Neural crest cell (in vitro differentiated cells): ENCODE data around the gene MYH6. TPM values are rescaled to one million over a fixed set of nuclear protein-coding genes. Genes with fewer than 3 reads are reported as not detected.

Experiments
- DNase-seq: peaks from one replicate; pipeline ENCODE4 v3.0.0; 2021; ENCODE audit warnings: low read depth, mixed read lengths, low spot score
- H3K27ac Mint-ChIP-seq: one replicate; pipeline ENCODE4 v1.8.0; 2021; ENCODE audit warnings: mild to moderate bottlenecking, mixed read lengths; ENCODE audit not compliant: unreplicated experiment
- H3K27me3 Mint-ChIP-seq: 2 replicates; pipeline ENCODE4 v1.8.0; 2021; ENCODE audit warnings: low read depth, mild to moderate bottlenecking, mixed read lengths
- H3K36me3 Mint-ChIP-seq: 2 replicates; pipeline ENCODE4 v1.8.0; 2021; ENCODE audit warnings: low read depth, mild to moderate bottlenecking, mixed read lengths
- H3K4me1 Mint-ChIP-seq: 2 replicates; pipeline ENCODE4 v1.8.0; 2021; ENCODE audit warnings: mixed read lengths
- H3K4me3 Mint-ChIP-seq: one replicate; pipeline ENCODE4 v1.8.0; 2021; ENCODE audit warnings: mild to moderate bottlenecking, mixed read lengths
- H3K9me3 Mint-ChIP-seq: 2 replicates; pipeline ENCODE4 v1.8.0; 2021; ENCODE audit warnings: mixed read lengths
- CTCF ChIP-seq: fragments of 200-600 bp; sonication (generic); conservative IDR thresholded peaks from 2 replicates; pipeline ENCODE4 v1.5.0; 2021; ENCODE audit warnings: antibody characterized with exemption, mild to moderate bottlenecking
- total RNA-seq: library from RNA; stranded (reverse); gene quantifications from 2 replicates; pipeline ENCODE4 v1.2.1, GENCODE V29; 2021

MYH6 gene
- total RNA-seq, 1 donor from 2014 or later: not detected

GRCh38 chr14:23361320-23361719 lies 46.8 kb downstream of the MYH6 start:
- peaks cover 33% of the 10 kb centered on the region for H3K4me1 Mint-ChIP-seq
- no peak for TF ChIP-seq CTCF
- H3K36me3 Mint-ChIP-seq: peaks cover 10% of the 10 kb centered on the region
- no peaks in the 10 kb centered on the region for H3K9me3 Mint-ChIP-seq
- peak overlapping the region; percentile 68 for H3K4me3 Mint-ChIP-seq
- peak overlapping the region; percentile 27 for H3K27ac Mint-ChIP-seq
- DNase-seq: no peak
- peaks cover 2% of the 10 kb centered on the region for H3K27me3 Mint-ChIP-seq

GRCh38 chr14:23360496-23360895 lies 47.6 kb downstream of the MYH6 start:
- Mint-ChIP-seq H3K4me3 (peak overlapping the region; percentile 66), H3K4me1 (peaks cover 33% of the 10 kb centered on the region), H3K9me3 (no peaks in the 10 kb centered on the region), H3K36me3 (peaks cover 13% of the 10 kb centered on the region), H3K27me3 (peaks cover 2% of the 10 kb centered on the region), H3K27ac (no peak overlapping the region)
- no peak for TF ChIP-seq CTCF
- no peak for DNase-seq

- Mint-ChIP-seq H3K4me3 (peak overlapping the region; percentile 66), H3K27ac (no peak overlapping the region), H3K9me3 (no peaks in the 10 kb centered on the region), H3K27me3 (peaks cover 2% of the 10 kb centered on the region), H3K36me3 (peaks cover 13% of the 10 kb centered on the region), H3K4me1 (peaks cover 33% of the 10 kb centered on the region)
- DNase-seq: no peak
- TF ChIP-seq CTCF: no peak
Observed at GRCh38 chr14:23359722-23360447, 48.2 kb downstream of the MYH6 start.

GRCh38 chr14:23359167-23359626 lies 48.9 kb downstream of the MYH6 start:
- no peak for DNase-seq
- Mint-ChIP-seq H3K36me3 (peaks cover 10% of the 10 kb centered on the region), H3K27ac (no peak overlapping the region), H3K4me1 (peaks cover 30% of the 10 kb centered on the region), H3K27me3 (peaks cover 2% of the 10 kb centered on the region), H3K4me3 (no peak overlapping the region), H3K9me3 (no peaks in the 10 kb centered on the region)
- no peak for TF ChIP-seq CTCF

GRCh38 chr14:23358553-23359166 lies 49.4 kb downstream of the MYH6 start:
- Mint-ChIP-seq H3K27me3 (peaks cover 8% of the 10 kb centered on the region), H3K27ac (no peak overlapping the region), H3K4me1 (peaks cover 31% of the 10 kb centered on the region), H3K4me3 (peak overlapping the region; percentile 37), H3K36me3 (peaks cover 10% of the 10 kb centered on the region), H3K9me3 (no peaks in the 10 kb centered on the region)
- no peak for TF ChIP-seq CTCF
- DNase-seq: no peak
